ENCODE measurements around the gene TFEC. TPM values are rescaled to one million over a fixed set of nuclear protein-coding genes. Genes with fewer than 3 reads are reported as not detected.

The TFEC gene
- total RNA-seq, 2 experiments from 2014 or later: 0.17 TPM; not detected in 1

GRCh38 chr7:115975766-115976165 lies 54.8 kb downstream of the TFEC start:
- no peaks in the 10 kb centered on the region for H3K27me3 Mint-ChIP-seq
- no peaks in the 10 kb centered on the region for H3K36me3 Mint-ChIP-seq (ENCODE audit: low read depth)
- no peak overlapping the region for H3K27ac Mint-ChIP-seq
- H3K4me1 Mint-ChIP-seq: no peaks in the 10 kb centered on the region
- H3K9me3 Mint-ChIP-seq: no peaks in the 10 kb centered on the region
- no peak for DNase-seq
- H3K4me3 Mint-ChIP-seq: no peak overlapping the region
- ChIA-PET POLR2A (no interaction called here), CTCF (no interaction called here)

DNA sequence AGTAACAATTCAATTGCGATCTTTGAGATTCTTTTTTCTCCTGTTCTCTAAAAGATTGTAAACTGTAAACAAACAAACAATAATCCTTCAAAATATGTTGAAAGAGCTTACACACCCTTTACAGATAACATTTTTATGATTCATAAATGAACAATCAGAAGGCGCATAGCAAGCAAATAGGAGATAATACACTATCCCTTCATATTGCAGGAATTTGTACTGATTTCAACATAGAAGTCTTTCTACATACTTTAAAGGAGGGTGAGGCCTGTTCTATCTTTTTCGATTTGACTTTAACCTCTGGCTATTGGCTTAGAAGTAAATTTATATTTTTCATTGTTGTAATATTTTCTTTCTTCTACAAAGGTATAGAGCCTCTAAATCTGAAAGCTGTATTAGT lies 57.2 kb downstream of the TFEC start:
- no peaks in the 10 kb centered on the region for H3K4me1 Mint-ChIP-seq
- DNase-seq: no peak
- H3K36me3 Mint-ChIP-seq (ENCODE audit: low read depth): no peaks in the 10 kb centered on the region
- ChIA-PET POLR2A (no interaction called here), CTCF (no interaction called here)
- H3K27me3 Mint-ChIP-seq: no peaks in the 10 kb centered on the region
- H3K27ac Mint-ChIP-seq: no peak overlapping the region
- no peaks in the 10 kb centered on the region for H3K9me3 Mint-ChIP-seq
- H3K4me3 Mint-ChIP-seq: no peak overlapping the region

- H3K4me1 Mint-ChIP-seq: no peaks in the 10 kb centered on the region
- H3K36me3 Mint-ChIP-seq (ENCODE audit: low read depth): no peaks in the 10 kb centered on the region
- no peak overlapping the region for H3K27ac Mint-ChIP-seq
- H3K4me3 Mint-ChIP-seq: no peak overlapping the region
- ChIA-PET POLR2A (no interaction called here), CTCF (no interaction called here)
- H3K27me3 Mint-ChIP-seq: no peaks in the 10 kb centered on the region
- DNase-seq: no peak
- no peaks in the 10 kb centered on the region for H3K9me3 Mint-ChIP-seq
Measured at GRCh38 chr7:115971506-115971905, 59.1 kb downstream of the TFEC start.

GRCh38 chr7:115968596-115968995 lies 62.0 kb downstream of the TFEC start:
- Mint-ChIP-seq H3K27me3 (no peaks in the 10 kb centered on the region), H3K4me3 (no peak overlapping the region), H3K4me1 (no peaks in the 10 kb centered on the region), H3K36me3 (ENCODE audit: low read depth) (no peaks in the 10 kb centered on the region), H3K27ac (no peak overlapping the region), H3K9me3 (no peaks in the 10 kb centered on the region)
- ChIA-PET POLR2A (no interaction called here), CTCF (no interaction called here)
- DNase-seq: no peak

- Mint-ChIP-seq H3K36me3 (ENCODE audit: low read depth) (no peaks in the 10 kb centered on the region), H3K27ac (no peak overlapping the region), H3K4me3 (no peak overlapping the region), H3K9me3 (no peaks in the 10 kb centered on the region), H3K4me1 (no peaks in the 10 kb centered on the region), H3K27me3 (no peaks in the 10 kb centered on the region)
- DNase-seq: no peak
- ChIA-PET CTCF (no interaction called here), POLR2A (no interaction called here)
Measured at GRCh38 chr7:115968171-115968570, 62.4 kb downstream of the TFEC start.

GRCh38 chr7:115965796-115966475 lies 64.6 kb downstream of the TFEC start:
- H3K27ac Mint-ChIP-seq: no peak overlapping the region
- no peaks in the 10 kb centered on the region for H3K36me3 Mint-ChIP-seq (ENCODE audit: low read depth)
- ChIA-PET POLR2A (no interaction called here), CTCF (no interaction called here)
- H3K4me3 Mint-ChIP-seq: no peak overlapping the region
- no peak for DNase-seq
- no peaks in the 10 kb centered on the region for H3K27me3 Mint-ChIP-seq
- no peaks in the 10 kb centered on the region for H3K9me3 Mint-ChIP-seq
- H3K4me1 Mint-ChIP-seq: no peaks in the 10 kb centered on the region

- Mint-ChIP-seq H3K36me3 (ENCODE audit: low read depth) (no peaks in the 10 kb centered on the region), H3K27ac (no peak overlapping the region), H3K4me1 (no peaks in the 10 kb centered on the region), H3K9me3 (no peaks in the 10 kb centered on the region), H3K4me3 (no peak overlapping the region), H3K27me3 (no peaks in the 10 kb centered on the region)
- DNase-seq: no peak
- ChIA-PET CTCF (no interaction called here), POLR2A (no interaction called here)
Measured at GRCh38 chr7:115965236-115965635, 65.3 kb downstream of the TFEC start.

DNA sequence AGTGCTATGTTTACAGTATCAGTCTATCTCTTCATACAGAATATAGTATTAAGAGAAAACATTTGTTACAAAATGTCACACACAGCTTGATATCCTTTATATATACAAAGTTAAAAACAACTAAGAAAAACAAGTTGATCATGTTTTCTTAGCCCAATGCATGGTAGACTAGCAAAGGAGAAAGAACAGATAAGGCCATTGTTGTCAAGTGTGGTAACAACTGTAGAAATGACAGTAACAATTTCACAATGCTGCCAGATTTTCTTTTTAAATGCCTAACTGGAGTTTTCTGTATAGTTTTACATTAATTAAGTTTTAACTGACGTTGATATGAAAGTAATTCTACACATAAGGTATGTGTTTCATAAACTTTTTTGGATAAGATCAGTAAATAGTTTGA lies 65.8 kb downstream of the TFEC start:
- no peaks in the 10 kb centered on the region for H3K36me3 Mint-ChIP-seq (ENCODE audit: low read depth)
- no peak overlapping the region for H3K27ac Mint-ChIP-seq
- DNase-seq: no peak
- no peaks in the 10 kb centered on the region for H3K4me1 Mint-ChIP-seq
- no peak overlapping the region for H3K4me3 Mint-ChIP-seq
- POLR2A ChIA-PET: no interaction called here
- CTCF ChIA-PET: no interaction called here
- H3K9me3 Mint-ChIP-seq: no peaks in the 10 kb centered on the region
- no peaks in the 10 kb centered on the region for H3K27me3 Mint-ChIP-seq

DNA sequence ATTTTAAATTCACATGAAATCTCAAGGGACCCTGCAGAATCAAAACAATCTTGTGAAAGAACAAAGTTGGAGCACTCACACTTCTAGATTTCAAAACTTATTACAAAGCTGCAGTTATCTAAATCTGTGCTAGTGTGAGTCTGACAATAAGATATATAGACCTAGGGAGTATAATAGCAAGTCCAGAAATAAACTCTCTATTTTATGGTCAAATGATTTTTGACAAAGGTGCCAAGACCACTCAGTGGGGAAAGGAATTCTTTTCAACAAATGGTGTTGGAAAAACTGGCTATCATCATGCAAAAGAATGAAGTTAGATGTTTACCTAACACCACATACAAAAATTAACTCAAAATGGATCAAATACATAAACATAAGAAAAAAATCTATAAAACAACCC lies 68.2 kb downstream of the TFEC start:
- no peak overlapping the region for H3K4me3 Mint-ChIP-seq
- H3K4me1 Mint-ChIP-seq: no peaks in the 10 kb centered on the region
- POLR2A ChIA-PET: no interaction called here
- DNase-seq: no peak
- CTCF ChIA-PET: no interaction called here
- H3K27me3 Mint-ChIP-seq: no peaks in the 10 kb centered on the region
- H3K9me3 Mint-ChIP-seq: no peaks in the 10 kb centered on the region
- no peaks in the 10 kb centered on the region for H3K36me3 Mint-ChIP-seq (ENCODE audit: low read depth)
- no peak overlapping the region for H3K27ac Mint-ChIP-seq

- H3K27ac Mint-ChIP-seq: no peak overlapping the region
Measured at GRCh38 chr7:115953592-115954255, 76.8 kb downstream of the TFEC start.

DNA sequence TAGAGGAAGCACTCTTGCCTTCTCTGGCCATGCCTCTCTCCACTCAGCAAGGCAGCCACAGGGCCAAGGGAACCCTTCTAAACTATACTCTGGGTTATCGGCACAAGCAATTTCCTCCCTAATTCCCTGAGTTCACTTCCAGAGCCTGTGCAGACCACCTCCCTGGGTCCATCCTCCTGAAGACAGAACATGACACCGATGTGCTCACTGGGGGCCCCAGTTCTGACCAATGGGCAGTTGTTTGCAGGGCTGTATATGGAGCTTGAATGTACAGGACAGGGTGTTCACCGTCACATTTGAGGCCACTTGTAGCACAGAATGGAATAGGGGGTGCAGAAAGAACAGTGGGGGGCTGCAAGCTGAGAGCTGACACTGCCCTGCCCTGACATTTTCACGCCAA lies 77.7 kb downstream of the TFEC start:
- Mint-ChIP-seq H3K36me3 (ENCODE audit: low read depth) (no peaks in the 10 kb centered on the region), H3K9me3 (no peaks in the 10 kb centered on the region), H3K4me3 (no peak overlapping the region), H3K27ac (no peak overlapping the region), H3K4me1 (no peaks in the 10 kb centered on the region), H3K27me3 (no peaks in the 10 kb centered on the region)
- no peak for DNase-seq
- CTCF ChIA-PET: no interaction called here
- POLR2A ChIA-PET: no interaction called here

More at GRCh38 chr7:115953592-115954255, 76.8 kb downstream of the TFEC start:
- Mint-ChIP-seq H3K4me3 (no peak overlapping the region), H3K36me3 (ENCODE audit: low read depth) (no peaks in the 10 kb centered on the region), H3K4me1 (no peaks in the 10 kb centered on the region), H3K9me3 (no peaks in the 10 kb centered on the region), H3K27me3 (no peaks in the 10 kb centered on the region)
- ChIA-PET CTCF (no interaction called here), POLR2A (no interaction called here)
- no peak for DNase-seq

DNA sequence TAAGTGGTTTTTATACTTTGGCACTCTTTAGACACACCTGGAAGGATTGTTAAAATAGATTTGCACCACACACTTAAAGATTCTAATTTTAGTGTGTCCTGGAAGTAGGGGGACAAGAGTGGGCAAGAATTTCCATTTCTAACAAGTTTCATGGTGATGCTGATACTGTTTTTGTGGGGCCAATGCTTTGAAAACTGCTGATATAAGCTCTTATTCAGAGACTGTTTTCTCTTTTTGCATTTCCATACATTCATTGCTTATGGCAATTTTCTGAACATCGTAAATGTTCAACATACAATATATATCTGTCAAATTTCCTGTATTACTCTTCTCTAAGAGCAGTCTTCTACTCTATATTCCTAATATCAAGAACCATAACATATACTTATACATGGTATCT lies 79.0 kb downstream of the TFEC start:
- DNase-seq: no peak
- Mint-ChIP-seq H3K4me1 (no peaks in the 10 kb centered on the region), H3K4me3 (no peak overlapping the region), H3K9me3 (no peaks in the 10 kb centered on the region), H3K27me3 (no peaks in the 10 kb centered on the region), H3K36me3 (ENCODE audit: low read depth) (no peaks in the 10 kb centered on the region), H3K27ac (no peak overlapping the region)
- CTCF ChIA-PET: no interaction called here
- POLR2A ChIA-PET: no interaction called here

DNA sequence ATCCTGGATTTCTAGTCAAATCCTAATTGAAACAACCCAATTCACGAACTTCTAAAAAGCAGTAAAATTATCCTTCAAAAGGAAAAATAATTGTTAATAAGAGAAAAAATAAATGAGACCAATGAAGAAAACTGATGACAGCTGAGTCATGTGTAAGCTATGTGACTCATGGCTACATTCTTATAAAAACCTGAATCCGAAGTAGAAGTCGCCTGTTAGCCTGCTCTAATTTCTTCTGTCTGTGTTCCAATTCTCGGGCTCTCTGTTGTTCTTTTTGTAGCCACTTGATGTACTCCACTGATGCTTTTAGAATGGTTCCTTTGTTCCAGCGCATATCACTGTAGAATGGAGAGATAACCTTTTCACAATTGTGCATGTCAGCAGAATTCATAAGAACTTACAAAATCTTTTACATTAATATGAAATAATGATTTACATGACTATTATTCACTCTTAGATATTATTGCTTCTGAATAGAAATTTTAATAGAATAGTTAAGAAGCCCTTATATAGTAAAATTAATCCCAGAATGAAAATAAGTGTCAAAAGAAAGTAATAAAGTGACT lies 88.8 kb downstream of the TFEC start:
- Mint-ChIP-seq H3K9me3 (no peaks in the 10 kb centered on the region), H3K27me3 (peaks cover 2% of the 10 kb centered on the region), H3K4me1 (no peaks in the 10 kb centered on the region), H3K36me3 (ENCODE audit: low read depth) (no peaks in the 10 kb centered on the region), H3K27ac (no peak overlapping the region), H3K4me3 (no peak overlapping the region)
- CTCF ChIA-PET: no interaction called here
- POLR2A ChIA-PET: no interaction called here
- no peak for DNase-seq

GRCh38 chr7:115940460-115941060 lies 90.0 kb downstream of the TFEC start:
- Mint-ChIP-seq H3K27me3 (peaks cover 2% of the 10 kb centered on the region), H3K4me1 (no peaks in the 10 kb centered on the region), H3K9me3 (no peaks in the 10 kb centered on the region), H3K27ac (no peak overlapping the region), H3K36me3 (ENCODE audit: low read depth) (no peaks in the 10 kb centered on the region), H3K4me3 (no peak overlapping the region)
- POLR2A ChIA-PET: no interaction called here
- CTCF ChIA-PET: no interaction called here
- no peak for DNase-seq

Measured in activated CD4-positive, alpha-beta T cell treated with anti-CD3 and anti-CD28 coated beads, Interleukin-2, amount 10 ng/mL, durations not matched to agents 7 days and 5 days (primary cell).